ENCODE measurements around the gene USP37. TPM values are rescaled to one million over a fixed set of nuclear protein-coding genes. Genes with fewer than 3 reads are reported as not detected.

The USP37 gene
- total and polyA plus RNA-seq, 2 of the 4 experiments (the other 2 are of a cell fraction), result 1.6 to 6.5 TPM

- in situ Hi-C loops (cut with MboI; ENCODE audit: low sequenced_read_pairs), result loop anchor here (10.0 kb wide), 1 partner anchor 254 kb away; the partner anchor contains the start of genes BCS1L and ZNF142
- TF ChIP-seq RAD21 (IDR thresholded peaks at IDR 0.05; ENCODE audit: low read length) (no peak), NFE2L2 (IDR thresholded peaks at IDR 0.05; ENCODE audit: low read depth, low read length) (no peak), MAZ (IDR thresholded peaks at IDR 0.05; ENCODE audit: borderline replicate concordance, low read depth, low read length) (no peak), MXI1 (IDR thresholded peaks at IDR 0.05; ENCODE audit: borderline replicate concordance, low read depth, low read length) (no peak), RCOR1 (IDR thresholded peaks at IDR 0.05; ENCODE audit: insufficient replicate concordance, low read length) (no peak), SMC3 (IDR thresholded peaks at IDR 0.05; ENCODE audit: low read depth, low read length) (no peak), FOS (IDR thresholded peaks at IDR 0.05; ENCODE audit: low read depth, low read length) (no peak), RFX5 (IDR thresholded peaks at IDR 0.05; ENCODE audit: low read depth, low read length) (no peak), CHD1 (IDR thresholded peaks at IDR 0.05; ENCODE audit: low read depth, low read length) (no peak), CEBPB (IDR thresholded peaks at IDR 0.05; ENCODE audit: low read depth, low read length) (no peak), USF2 (IDR thresholded peaks at IDR 0.05; ENCODE audit: low read depth, low read length) (no peak), BHLHE40 (IDR thresholded peaks at IDR 0.05; ENCODE audit: low read depth, low read length) (no peak)
- no peak for ATAC-seq (ENCODE audit: low read depth)
- H2BK120ac ChIP-seq (ENCODE audit: low read depth, low read length), result no peak overlapping the region
- H3K9ac ChIP-seq (ENCODE audit: low read depth, low read length), result peak overlapping the region; percentile 73
- no peak overlapping the region for H2BK20ac ChIP-seq (ENCODE audit: low read depth, low read length)
- H3K9me1 ChIP-seq (ENCODE audit: insufficient read depth, low read length), result no peaks in the 10 kb centered on the region
- WGBS, 2 experiments (ENCODE audit: extremely low coverage in 2 of 2, insufficient read length in 1 of 2), result 34% methylated on average over 5 of the region's 24 CpGs; no CpG with 5 or more reads in 1 of the 2 experiments
- no peak overlapping the region for H2BK15ac ChIP-seq (ENCODE audit: low read depth, low read length)
- H3K36me3 ChIP-seq (ENCODE audit: control insufficient read depth, insufficient read depth, low read length), result peaks cover 26% of the 10 kb centered on the region
- peak overlapping the region; percentile 52; the same call in 1 of the 2 replicates for H3K23ac ChIP-seq (ENCODE audit: low read depth, low read length)
- H2BK5ac ChIP-seq (ENCODE audit: low read depth, low read length, poor library complexity, severe bottlenecking), result peak overlapping the region; percentile 84
- peak overlapping the region; percentile 99 for H2AK9ac ChIP-seq (replicated peaks; ENCODE audit: low read depth, low read length, poor library complexity)
- H4K91ac ChIP-seq (ENCODE audit: insufficient read depth, low read depth, low read length), result peak overlapping the region; percentile 87
- peak overlapping the region; percentile 92; the same call in 1 of the 2 replicates for H2AK5ac ChIP-seq (ENCODE audit: low read depth, low read length)
- no peaks in the 10 kb centered on the region for H3K9me3 ChIP-seq (ENCODE audit: control insufficient read depth, insufficient read depth, low read length)
- no peaks in the 10 kb centered on the region for H3K27me3 ChIP-seq (ENCODE audit: control insufficient read depth, insufficient read depth, low read length)
- H3K56ac ChIP-seq (ENCODE audit: extremely low read depth, insufficient read depth, low read length), result no peak overlapping the region
- ChIA-PET CTCF (no interaction called here), POLR2A (ENCODE audit: unreplicated experiment) (interaction anchor here (0.6 kb wide), 1 partner anchor 78 kb away, joined by 3 read pairs; no protein-coding TSS in a partner anchor)
- peak overlapping the region; percentile 96 for H3K4me3 ChIP-seq (ENCODE audit: insufficient read depth, low read depth, low read length)
- peak overlapping the region in 1 of 2 experiments; percentile 76; a peak in 1 of 4 replicates for H4K8ac ChIP-seq (ENCODE audit: low read depth in 2 of 2, low read length in 2 of 2)
- DNase-seq, result no peak
- peaks cover 13% of the 10 kb centered on the region; the same call in 1 of the 2 replicates for H4K20me1 ChIP-seq (ENCODE audit: insufficient read depth, low read length)
- intact Hi-C loops (cut with micrococcal nuclease), result no loop called here
- BruUV-seq (replicated peaks), result no TSS peak
- H3K79me1 ChIP-seq (ENCODE audit: low read depth in 1 of 2, low read length in 2 of 2), result peaks cover 6 to 41% of the 10 kb centered on the region in 2 experiments; a peak in 3 of 4 replicates
- peak overlapping the region; percentile 60 for H3K4ac ChIP-seq (ENCODE audit: low read depth, low read length)
- H3K14ac ChIP-seq (replicated peaks; ENCODE audit: low read depth, low read length), result 0 out of 2 replicates have a peak overlapping the region, but pooled peaks have one; percentile 60
- H4K5ac ChIP-seq (ENCODE audit: low read depth, low read length), result no peak overlapping the region
- dilution Hi-C loops (cut with HindIII; ENCODE audit: low sequenced_read_pairs, unreplicated experiment), result no loop called here
- peaks cover 31% of the 10 kb centered on the region for H3K4me1 ChIP-seq (ENCODE audit: control insufficient read depth, insufficient read depth, low read length)
- no peak overlapping the region; the same call in 1 of the 2 replicates for H3K18ac ChIP-seq (ENCODE audit: low read depth, low read length)
- peak overlapping the region; percentile 75 for H3K27ac ChIP-seq (ENCODE audit: insufficient read depth, low read length)
- peak overlapping the region; percentile 91 for H3K4me2 ChIP-seq (ENCODE audit: low read depth, low read length)
- H2AFZ ChIP-seq (replicated peaks; ENCODE audit: low read length, poor library complexity), result peak overlapping the region; percentile 88
Measured at GRCh38 chr2:218400930-218401881, 166.9 kb downstream of the USP37 start.

All from IMR-90 (cell line).